ENCODE measurements around the gene CCDC159.

DNA sequence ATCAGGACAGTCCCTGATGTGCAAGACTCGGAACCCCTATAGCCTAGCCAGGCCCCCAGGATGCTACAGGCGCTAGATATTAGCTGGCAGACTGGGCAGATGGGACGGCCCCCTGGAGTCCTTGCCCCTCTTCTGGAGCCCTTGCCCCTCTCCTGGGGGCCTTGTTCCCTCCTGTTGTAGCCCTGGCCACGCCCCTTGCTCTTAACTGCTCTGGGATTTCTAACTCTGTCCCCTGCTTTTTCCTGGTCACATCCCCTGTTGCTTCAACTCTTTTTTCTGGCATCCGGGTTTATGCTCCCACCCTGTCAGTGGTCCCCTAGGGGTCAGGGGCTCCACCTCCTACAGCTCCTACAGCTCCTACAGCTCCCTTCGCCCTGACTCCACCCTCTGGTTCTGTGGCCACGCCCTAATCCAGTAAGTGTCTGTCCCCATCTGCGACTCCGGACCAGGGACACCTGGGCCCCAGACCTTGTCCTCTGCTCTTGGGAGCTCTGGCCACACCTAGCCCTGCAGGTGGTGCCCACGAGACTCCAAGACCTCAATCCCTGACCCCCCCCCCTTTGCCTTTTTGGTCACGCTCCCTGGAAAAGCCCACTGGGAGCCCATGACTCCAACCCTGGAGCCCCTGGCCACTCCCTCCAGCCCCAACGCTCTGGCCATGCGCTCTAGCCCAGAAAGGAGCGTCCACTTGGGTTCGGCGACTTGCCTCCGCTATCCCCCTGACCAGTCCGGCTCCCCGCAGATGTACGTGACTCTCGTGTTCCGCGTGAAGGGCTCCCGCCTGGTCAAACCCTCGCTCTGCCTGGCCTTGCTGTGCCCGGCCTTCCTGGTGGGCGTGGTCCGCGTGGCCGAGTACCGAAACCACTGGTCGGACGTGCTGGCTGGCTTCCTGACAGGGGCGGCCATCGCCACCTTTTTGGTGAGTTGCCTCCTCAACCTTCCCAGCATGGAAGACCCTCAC is 15.7 kb downstream of the CCDC159 start:
- TF ChIP-seq POLR2A (IDR thresholded peaks at IDR 0.05; ENCODE audit: low read depth, low read length) (no peak), POLR2AphosphoS5 (IDR thresholded peaks at IDR 0.05; ENCODE audit: low read depth, low read length) (no peak), TAF1 (IDR thresholded peaks at IDR 0.05; ENCODE audit: borderline replicate concordance, low read depth, low read length) (no peak)
